Measurements from ENCODE around the gene FAM9B.

GRCh38 chrX:9064694-9065093 is 30.8 kb upstream of the FAM9B start:
- TF ChIP-seq CTCF (IDR thresholded peaks at IDR 0.05): no peak
- TF ChIP-seq POLR2A (IDR thresholded peaks at IDR 0.05): no peak
- TF ChIP-seq POLR2AphosphoS5 (IDR thresholded peaks at IDR 0.05): no peak

All from prostate gland (tissue), 2 donors.